Thyroid gland (tissue), 4 donors: Measurements from ENCODE around the gene SPECC1. TPM values are rescaled to one million over a fixed set of nuclear protein-coding genes. Genes with fewer than 3 reads are reported as not detected.

Experiments
- DNase-seq, 2 donors: peaks; one replicate each; pipeline ENCODE4 v3.0.0-alpha.2; 2019
- H3K27ac ChIP-seq, 3 donors: fragments of 200-600 bp; sonication (generic); 1 replicate in 2 of 3; 2 replicates in 1 of 3; pipeline ENCODE4 v1.5.1; 2016 to 2019; ENCODE audit warnings: mild to moderate bottlenecking in 1 of 3, moderate library complexity in 1 of 3
- H3K27me3 ChIP-seq: fragments of 200-600 bp; sonication (generic); one replicate; pipeline ENCODE4 v1.5.1; 2019
- H3K36me3 ChIP-seq, 2 donors: fragments of 200-600 bp; sonication (generic); one replicate each; pipeline ENCODE4 v1.5.1; 2016 to 2019
- H3K4me1 ChIP-seq, 2 donors: fragments of 200-600 bp; sonication (generic); one replicate each; pipeline ENCODE4 v1.5.1; 2017 to 2019
- H3K4me3 ChIP-seq, 3 donors: fragments of 200-600 bp; sonication (generic); replicated peaks in 1 of 3; 1 replicate in 2 of 3; 2 replicates in 1 of 3; pipeline ENCODE4 v1.5.1; 2016; ENCODE audit warnings: mild to moderate bottlenecking in 1 of 3
- H3K9me3 ChIP-seq: fragments of 200-600 bp; sonication (generic); one replicate; pipeline ENCODE4 v1.5.1; 2017
- POLR2A ChIP-seq, 2 donors: fragments of 450-650 bp; IDR thresholded peaks; one replicate each; pipeline ENCODE4 v1.6.1; 2017; ENCODE audit warnings: antibody characterized with exemption in 2 of 2, mild to moderate bottlenecking in 2 of 2, moderate library complexity in 1 of 2
- WGBS, 2 donors: methylation state at CpG; one replicate each; pipeline ENCODE4 v1.1.5; 2017; 5-methylcytosine and 5-hydroxymethylcytosine counted together
- intact Hi-C: fragments of 100-400 bp; cut with DNase I; formaldehyde crosslinking; loops from one replicate; pipeline ENCODE4 v1.15.1; 2023
- total RNA-seq, 4 donors: library from RNA; depleted of rRNA; stranded (reverse); fragments of >200 nt; gene quantifications; one replicate each; pipeline ENCODE4 v1.2.3, GENCODE V29; 2016
- TF ChIP-seq, protein P1 (sequence below), 6 experiments: fragments of 200-600 bp in 3 of 6; fragments of 450-650 bp in 3 of 6; sonication (generic) in 3 of 6; IDR thresholded peaks; one replicate each; pipeline ENCODE4 v1.5.1; 2016 to 2019; ENCODE audit warnings: antibody characterized with exemption in 6 of 6, mild to moderate bottlenecking in 2 of 6, inconsistent platforms in 1 of 6, moderate library complexity in 1 of 6

The SPECC1 gene
- total RNA-seq, 4 donors from 2014 or later: 19.8 to 41.5 (median 24.4) TPM

DNA sequence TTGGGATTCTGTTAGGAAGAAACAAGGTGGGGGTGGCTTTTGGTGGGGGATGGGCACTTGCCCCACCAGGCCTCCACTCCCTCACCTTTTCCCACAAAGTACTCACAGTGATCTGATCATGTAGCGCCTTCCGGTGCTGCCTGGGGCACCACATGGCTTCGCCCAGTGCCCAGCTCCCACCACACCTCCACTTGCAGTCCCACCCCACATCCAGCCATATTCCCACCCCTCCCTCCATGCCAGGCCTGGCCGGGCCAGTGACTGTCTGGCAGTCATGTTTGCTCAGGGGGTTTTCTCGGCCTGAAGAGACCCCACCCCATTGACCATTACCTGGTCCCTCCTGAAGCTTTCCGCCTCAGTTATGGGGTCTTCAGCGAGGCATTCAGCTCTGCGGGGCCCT, 201.5 kb downstream of the SPECC1 start:
- TF ChIP-seq, protein P1, sequence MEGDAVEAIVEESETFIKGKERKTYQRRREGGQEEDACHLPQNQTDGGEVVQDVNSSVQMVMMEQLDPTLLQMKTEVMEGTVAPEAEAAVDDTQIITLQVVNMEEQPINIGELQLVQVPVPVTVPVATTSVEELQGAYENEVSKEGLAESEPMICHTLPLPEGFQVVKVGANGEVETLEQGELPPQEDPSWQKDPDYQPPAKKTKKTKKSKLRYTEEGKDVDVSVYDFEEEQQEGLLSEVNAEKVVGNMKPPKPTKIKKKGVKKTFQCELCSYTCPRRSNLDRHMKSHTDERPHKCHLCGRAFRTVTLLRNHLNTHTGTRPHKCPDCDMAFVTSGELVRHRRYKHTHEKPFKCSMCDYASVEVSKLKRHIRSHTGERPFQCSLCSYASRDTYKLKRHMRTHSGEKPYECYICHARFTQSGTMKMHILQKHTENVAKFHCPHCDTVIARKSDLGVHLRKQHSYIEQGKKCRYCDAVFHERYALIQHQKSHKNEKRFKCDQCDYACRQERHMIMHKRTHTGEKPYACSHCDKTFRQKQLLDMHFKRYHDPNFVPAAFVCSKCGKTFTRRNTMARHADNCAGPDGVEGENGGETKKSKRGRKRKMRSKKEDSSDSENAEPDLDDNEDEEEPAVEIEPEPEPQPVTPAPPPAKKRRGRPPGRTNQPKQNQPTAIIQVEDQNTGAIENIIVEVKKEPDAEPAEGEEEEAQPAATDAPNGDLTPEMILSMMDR (IDR thresholded peaks at IDR 0.05): no peak
- TF ChIP-seq POLR2A (IDR thresholded peaks at IDR 0.05): no peak
- no peak for DNase-seq
- Histone ChIP-seq H3K9me3 (no peaks in the 10 kb centered on the region), H3K27ac (no peak overlapping the region), H3K4me3 (no peak overlapping the region), H3K36me3 (no peaks in the 10 kb centered on the region), H3K27me3 (no peaks in the 10 kb centered on the region), H3K4me1 (peaks cover 0 to 10% of the 10 kb centered on the region in 2 donors)
- intact Hi-C loops: no loop called here
- 96 to 100% methylated on average over 4 to 8 of the region's 8 CpGs for WGBS, 2 donors

DNA sequence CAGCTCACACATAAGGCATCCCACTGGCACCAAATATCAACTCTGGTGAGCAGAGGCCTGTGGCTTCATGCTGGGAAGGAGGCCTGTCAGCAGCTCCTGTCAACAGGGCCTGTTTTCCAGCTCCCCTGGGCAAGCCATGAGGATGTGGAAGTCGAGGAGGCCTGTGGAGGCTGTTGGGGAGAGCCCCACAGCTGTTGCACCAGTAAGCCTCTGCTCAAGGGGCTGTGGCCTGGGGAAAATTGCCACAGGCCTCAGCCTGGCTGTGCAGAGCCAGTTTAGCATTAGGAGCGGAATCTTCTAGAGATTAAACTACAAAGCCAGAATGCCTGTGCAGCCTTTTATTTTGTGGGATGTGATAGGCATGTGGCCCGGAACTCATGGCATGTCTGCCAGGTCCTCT, 202.1 kb downstream of the SPECC1 start:
- TF ChIP-seq, protein P1 (IDR thresholded peaks at IDR 0.05): no peak
- no peak for TF ChIP-seq POLR2A (IDR thresholded peaks at IDR 0.05)
- Histone ChIP-seq H3K36me3 (no peaks in the 10 kb centered on the region), H3K27me3 (no peaks in the 10 kb centered on the region), H3K9me3 (no peaks in the 10 kb centered on the region), H3K4me1 (peaks cover 0 to 10% of the 10 kb centered on the region in 2 donors), H3K4me3 (no peak overlapping the region), H3K27ac (no peak overlapping the region)
- no peak for DNase-seq
- intact Hi-C loops: no loop called here
- WGBS, 2 donors: 92 to 100% methylated on average over 3 of the region's 3 CpGs

DNA sequence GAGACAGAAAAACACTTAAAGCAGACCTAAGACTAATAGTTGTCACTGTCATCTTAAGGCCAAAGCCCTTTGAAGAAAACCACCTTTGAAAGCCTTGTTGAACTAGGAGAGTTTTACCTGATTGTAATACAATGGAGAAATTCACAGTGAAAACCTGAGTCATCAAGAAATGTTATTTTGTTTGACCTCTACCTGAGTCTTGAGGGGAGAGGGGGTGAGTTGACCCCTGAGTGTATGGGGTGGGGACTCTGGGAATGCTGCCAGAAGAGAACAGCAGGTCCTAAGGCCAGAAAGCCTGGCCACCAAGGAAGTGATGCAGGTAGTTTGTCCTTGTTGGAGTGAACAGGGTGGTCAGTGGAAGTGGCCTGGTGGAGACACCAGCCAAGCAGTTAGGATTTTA, 204.3 kb downstream of the SPECC1 start:
- no peaks in the 10 kb centered on the region for H3K9me3 ChIP-seq
- peaks cover 0 to 4% of the 10 kb centered on the region in 2 donors for H3K4me1 ChIP-seq
- no peak overlapping the region for H3K4me3 ChIP-seq
- H3K27ac ChIP-seq: peak overlapping the region in 1 of 3 donors; percentile 36
- intact Hi-C loops: no loop called here
- H3K27me3 ChIP-seq: no peaks in the 10 kb centered on the region
- H3K36me3 ChIP-seq: no peaks in the 10 kb centered on the region
- no peak for TF ChIP-seq POLR2A (IDR thresholded peaks at IDR 0.05)
- TF ChIP-seq, protein P1 (IDR thresholded peaks at IDR 0.05): no peak
- DNase-seq: no peak

DNA sequence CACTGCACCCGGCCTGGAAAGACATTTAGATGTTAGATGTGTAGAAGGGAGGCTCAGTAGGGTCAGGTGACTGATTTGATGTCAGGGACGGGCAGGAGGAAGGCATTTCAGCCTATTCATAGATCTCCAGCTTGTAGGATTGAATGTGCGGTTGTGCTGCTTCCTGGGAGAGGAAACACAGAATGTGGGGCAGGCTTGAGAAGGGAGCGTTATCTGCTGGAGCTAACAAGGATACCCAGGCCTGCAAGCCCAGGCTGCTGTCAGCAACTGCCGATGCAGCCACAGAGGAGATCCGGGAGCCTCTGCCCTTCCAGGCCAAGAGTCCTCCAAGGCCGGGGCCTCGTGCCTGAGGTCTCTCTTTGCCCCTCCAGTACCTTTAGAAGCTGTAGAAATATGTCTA, 205.6 kb downstream of the SPECC1 start:
- Histone ChIP-seq H3K27me3 (no peaks in the 10 kb centered on the region), H3K27ac (no peak overlapping the region), H3K4me3 (no peak overlapping the region), H3K9me3 (no peaks in the 10 kb centered on the region), H3K36me3 (no peaks in the 10 kb centered on the region), H3K4me1 (peaks cover 0 to 4% of the 10 kb centered on the region in 2 donors)
- intact Hi-C loops: no loop called here
- 92 to 97% methylated on average over 4 to 7 of the region's 8 CpGs for WGBS, 2 donors
- no peak for DNase-seq
- TF ChIP-seq POLR2A (IDR thresholded peaks at IDR 0.05): no peak
- TF ChIP-seq, protein P1 (IDR thresholded peaks at IDR 0.05): no peak

DNA sequence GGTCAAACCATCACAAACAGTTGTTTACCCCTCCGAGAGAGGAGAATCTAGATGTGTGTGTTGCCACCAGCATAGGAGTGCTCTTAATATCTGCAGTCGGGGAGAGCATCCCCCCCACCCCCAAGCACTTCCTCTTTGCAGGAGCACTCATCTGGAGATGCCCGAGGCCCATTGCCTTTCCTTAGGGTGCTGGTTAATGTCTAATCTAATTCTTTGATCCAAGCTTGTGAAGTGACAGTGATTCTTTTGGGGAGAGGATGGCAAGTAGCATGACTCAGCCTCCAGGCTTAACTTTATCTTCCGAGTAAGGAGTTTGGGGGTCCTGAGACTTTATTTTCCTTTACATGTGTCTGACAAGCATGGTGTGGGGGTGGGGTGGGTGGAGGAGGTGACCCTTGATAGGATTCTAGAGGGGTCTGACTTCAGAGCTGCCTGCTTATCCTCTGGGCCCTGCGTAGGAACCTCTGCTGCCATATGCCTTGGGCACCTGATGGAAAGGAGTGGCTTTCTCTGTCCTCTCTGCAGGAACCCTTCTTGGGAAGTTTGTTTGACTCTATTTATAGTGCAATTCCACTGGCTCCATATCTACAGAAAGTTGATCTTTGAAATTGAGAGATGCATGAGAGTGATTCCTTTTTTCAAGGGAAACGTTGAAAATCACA, 207.1 kb downstream of the SPECC1 start:
- no peak for DNase-seq
- no peaks in the 10 kb centered on the region for H3K36me3 ChIP-seq
- 74 to 79% methylated on average over 6 of the region's 6 CpGs for WGBS, 2 donors
- H3K27ac ChIP-seq: no peak overlapping the region
- no peak overlapping the region for H3K4me3 ChIP-seq
- intact Hi-C loops: no loop called here
- H3K9me3 ChIP-seq: no peaks in the 10 kb centered on the region
- H3K4me1 ChIP-seq: peaks cover 0 to 4% of the 10 kb centered on the region in 2 donors
- no peaks in the 10 kb centered on the region for H3K27me3 ChIP-seq
- TF ChIP-seq POLR2A (IDR thresholded peaks at IDR 0.05): no peak
- TF ChIP-seq, protein P1 (IDR thresholded peaks at IDR 0.05): no peak
